B cell (primary cell): ENCODE data around the gene SLC44A3. TPM values are rescaled to one million over a fixed set of nuclear protein-coding genes. Genes with fewer than 3 reads are reported as not detected.

Experiments
- ATAC-seq: fragments of 200-7000 bp; cut with Tn5 transposase; one replicate; pipeline ENCODE4 v1.10.0; 2021; ENCODE audit warnings: low read depth, mild to moderate bottlenecking, moderate number of reproducible peaks, moderate library complexity
- CTCF ChIA-PET: fragments of 350-600 bp; sonication (Branson Sonifier 250); formaldehyde crosslinking; loops from one replicate; lab custom pipeline; 2021; ENCODE audit warnings: antibody characterized with exemption, inconsistent platforms; lab: Charles Lee
- POLR2A ChIA-PET: fragments of 350-600 bp; sonication (Branson Sonifier 250); formaldehyde crosslinking; loops from one replicate; lab custom pipeline; 2021; ENCODE audit warnings: antibody characterized with exemption; lab: Charles Lee
- DNase-seq: peaks from one replicate; pipeline ENCODE4 v3.0.0; 2013
- H2AFZ ChIP-seq: 2 replicates; pipeline ENCODE4 v1.6.1; 2012; ENCODE audit warnings: mild to moderate bottlenecking, low read depth, low read length; ENCODE audit not compliant: insufficient read depth, poor library complexity, severe bottlenecking
- H3K27ac ChIP-seq, 2 donors: 1 replicate in 1 of 2; 2 replicates in 1 of 2; pipeline ENCODE4 v1.5.1; 2012 to 2013; ENCODE audit warnings: low read length in 2 of 2, mild to moderate bottlenecking in 2 of 2, moderate library complexity in 1 of 2
- H3K27me3 ChIP-seq, 4 experiments: fragments of 200-600 bp in 1 of 4; sonication (generic) in 1 of 4; replicated peaks in 1 of 4; 1 replicate in 2 of 4; 2 replicates in 2 of 4; pipeline versions ENCODE4 v1.6.1 to v1.7.0; 2013 to 2016; ENCODE audit warnings: low read length in 3 of 4, mild to moderate bottlenecking in 2 of 4, mixed read lengths in 1 of 4, moderate library complexity in 1 of 4; ENCODE audit not compliant: insufficient read depth in 4 of 4, control insufficient read depth in 3 of 4; ENCODE audit errors: control extremely low read depth in 1 of 4
- H3K36me3 ChIP-seq, 2 experiments: replicated peaks in 1 of 2; 1 replicate in 1 of 2; 2 replicates in 1 of 2; pipeline versions ENCODE4 v1.6.1 to v1.7.1; 2013; ENCODE audit warnings: low read length in 1 of 2; ENCODE audit not compliant: insufficient read depth in 2 of 2, control insufficient read depth in 1 of 2; ENCODE audit errors: control extremely low read depth in 1 of 2, extremely low read depth in 1 of 2
- H3K4me1 ChIP-seq, 2 donors: fragments of 200-600 bp in 1 of 2; sonication (generic) in 1 of 2; 1 replicate in 1 of 2; 2 replicates in 1 of 2; pipeline versions ENCODE4 v1.5.1 to v1.6.1; 2013 to 2017; ENCODE audit warnings: low read length in 2 of 2; ENCODE audit not compliant: control insufficient read depth in 2 of 2, insufficient read depth in 2 of 2
- H3K4me2 ChIP-seq: replicated peaks from 2 replicates; pipeline ENCODE3; 2012; ENCODE audit warnings: mild to moderate bottlenecking, low read depth, low read length; ENCODE audit not compliant: poor library complexity, severe bottlenecking
- H3K4me3 ChIP-seq, 5 experiments: fragments of 200-600 bp in 1 of 5; sonication (generic) in 1 of 5; 1 replicate in 3 of 5; 2 replicates in 2 of 5; pipeline versions ENCODE4 v1.5.1 to v1.7.0; 2011 to 2016; ENCODE audit warnings: low read length in 4 of 5, mild to moderate bottlenecking in 4 of 5, low read depth in 2 of 5, control low read depth in 1 of 5, moderate library complexity in 1 of 5; ENCODE audit not compliant: insufficient read depth in 1 of 5; ENCODE audit errors: control extremely low read depth in 1 of 5, extremely low read depth in 1 of 5
- H3K79me2 ChIP-seq: fragments of 200-600 bp; sonication (generic); one replicate; pipeline ENCODE4 v1.6.0; 2016; ENCODE audit warnings: low read length; ENCODE audit not compliant: control insufficient read depth, insufficient read depth
- H3K9ac ChIP-seq: fragments of 200-600 bp; sonication (generic); 2 replicates; pipeline ENCODE4 v1.6.1; 2017; ENCODE audit warnings: mild to moderate bottlenecking, low read length, moderate library complexity
- H3K9me3 ChIP-seq, 3 donors: one replicate each; pipeline versions ENCODE4 v1.6.1 to v1.7.1; 2013; ENCODE audit warnings: low read length in 2 of 3; ENCODE audit not compliant: control insufficient read depth in 2 of 3, insufficient read depth in 1 of 3; ENCODE audit errors: control extremely low read depth in 1 of 3
- H4K20me1 ChIP-seq: 2 replicates; pipeline ENCODE4 v1.6.0; 2012; ENCODE audit warnings: mild to moderate bottlenecking, low read length; ENCODE audit not compliant: insufficient read depth, control insufficient read depth, poor library complexity, severe bottlenecking
- H3K27ac Mint-ChIP-seq: one replicate; pipeline ENCODE4 v1.8.0; 2021; ENCODE audit warnings: mixed read lengths
- H3K27me3 Mint-ChIP-seq: one replicate; pipeline ENCODE4 v1.8.0; 2021; ENCODE audit warnings: mixed read lengths
- H3K4me1 Mint-ChIP-seq: one replicate; pipeline ENCODE4 v1.8.0; 2021; ENCODE audit warnings: mixed read lengths
- H3K4me3 Mint-ChIP-seq: one replicate; pipeline ENCODE4 v1.8.0; 2021; ENCODE audit warnings: mixed read lengths
- H3K9me3 Mint-ChIP-seq: one replicate; pipeline ENCODE4 v1.8.0; 2022; ENCODE audit warnings: mixed read lengths; ENCODE audit not compliant: insufficient read depth
- CTCF ChIP-seq: fragments of 200-600 bp; IDR thresholded peaks from one replicate; pipeline ENCODE4 v1.8.0; 2022; ENCODE audit warnings: antibody characterized with exemption, mild to moderate bottlenecking
- EZH2 ChIP-seq: IDR thresholded peaks from 2 replicates; pipeline ENCODE4 v1.6.1; 2012; ENCODE audit warnings: borderline replicate concordance, low read depth, mild to moderate bottlenecking, moderate library complexity, low read length; ENCODE audit not compliant: insufficient read depth, poor library complexity, severe bottlenecking
- WGBS: methylation state at CpG from one replicate; pipeline ENCODE4 v1.1.5; 2013; ENCODE audit warnings: missing lambda C conversion rate; ENCODE audit not compliant: insufficient coverage; 5-methylcytosine and 5-hydroxymethylcytosine counted together
- intact Hi-C: fragments of 100-400 bp; cut with micrococcal nuclease; formaldehyde crosslinking; loops from one replicate; pipeline ENCODE4 v1.10.0; 2022
- polyA plus RNA-seq: library from polyadenylated mRNA; depleted of rRNA; stranded (reverse); fragments of >200 nt; gene quantifications from 2 replicates; pipeline ENCODE4 v1.2.3, GENCODE V29; 2012
- total RNA-seq, 2 donors: library from RNA; stranded (reverse); fragments of 120-200 nt in 1 of 2; gene quantifications; 1 replicate in 1 of 2; 2 replicates in 1 of 2; pipeline versions ENCODE4 v1.2.3 to v1.2.4, GENCODE V29; 2013 to 2022

Gene SLC44A3
- total and polyA plus RNA-seq, 2 donors (not counting 1 experiment from before 2014, with no cell fraction given), result not detected

- Mint-ChIP-seq H3K4me3 (no peak overlapping the region), H3K27me3 (no peaks in the 10 kb centered on the region), H3K27ac (no peak overlapping the region), H3K9me3 (no peaks in the 10 kb centered on the region), H3K4me1 (no peaks in the 10 kb centered on the region)
- no peak overlapping the region for H3K27ac ChIP-seq
- WGBS, result 100% methylated on average over 2 of the region's 7 CpGs
- H3K4me1 ChIP-seq, result no peaks in the 10 kb centered on the region
- POLR2A ChIA-PET, result no interaction called here
- H3K4me2 ChIP-seq, result no peak overlapping the region
- no peak for TF ChIP-seq CTCF
- no peaks in the 10 kb centered on the region for H3K36me3 ChIP-seq
- ATAC-seq, result no peak
- no peak overlapping the region for H2AFZ ChIP-seq
- no peaks in the 10 kb centered on the region for H3K27me3 ChIP-seq
- no peak overlapping the region for H3K4me3 ChIP-seq
- no peak for DNase-seq
- no peaks in the 10 kb centered on the region for H3K79me2 ChIP-seq
- no peak overlapping the region for H3K9ac ChIP-seq
- CTCF ChIA-PET, result interaction anchor here (0.7 to 3.4 kb wide), 2 partner anchors 49 to 138 kb away, joined by 3 to 13 read pairs; no protein-coding TSS in a partner anchor
- intact Hi-C loops, result no loop called here
- no peaks in the 10 kb centered on the region for H3K9me3 ChIP-seq
- no peaks in the 10 kb centered on the region for H4K20me1 ChIP-seq
These were observed 83.3 kb downstream of the SLC44A3 start for GRCh38 chr1:94903280-94904009.

- Histone ChIP-seq H3K4me1 (no peaks in the 10 kb centered on the region), H3K36me3 (no peaks in the 10 kb centered on the region), H3K27ac (no peak overlapping the region), H3K9ac (no peak overlapping the region), H3K27me3 (no peaks in the 10 kb centered on the region), H3K4me2 (no peak overlapping the region), H3K9me3 (no peaks in the 10 kb centered on the region), H3K4me3 (no peak overlapping the region), H2AFZ (no peak overlapping the region), H4K20me1 (no peaks in the 10 kb centered on the region), H3K79me2 (no peaks in the 10 kb centered on the region)
- WGBS, result 93% methylated on average over 2 of the region's 4 CpGs
- no peak overlapping the region for H3K27ac Mint-ChIP-seq
- H3K4me3 Mint-ChIP-seq, result no peak overlapping the region
- intact Hi-C loops, result no loop called here
- ATAC-seq (no peak), DNase-seq (no peak)
- POLR2A ChIA-PET, result no interaction called here
- H3K4me1 Mint-ChIP-seq, result no peaks in the 10 kb centered on the region
- H3K9me3 Mint-ChIP-seq, result no peaks in the 10 kb centered on the region
- CTCF ChIA-PET, result no interaction called here
- TF ChIP-seq EZH2 (no peak), CTCF (no peak)
- H3K27me3 Mint-ChIP-seq, result peaks cover 7% of the 10 kb centered on the region
These were observed 85.0 kb downstream of the SLC44A3 start for GRCh38 chr1:94905207-94905606.
